Neural cell (in vitro differentiated cells): Measurements from ENCODE around the gene ZNF460. TPM values are rescaled to one million over a fixed set of nuclear protein-coding genes. Genes with fewer than 3 reads are reported as not detected.

Experiments used
- H2AFZ ChIP-seq: fragments of 200-600, 300-800 bp; sonication (generic), shearing (Covaris generic); 2 replicates; pipeline ENCODE4 v1.6.0; 2014; ENCODE audit warnings: low read depth, mild to moderate bottlenecking, antibody characterized with exemption, low read length, moderate library complexity
- H3F3A ChIP-seq: fragments of 200-600 bp; shearing (Covaris generic); 2 replicates; pipeline ENCODE4 v1.6.1; 2016; ENCODE audit warnings: mild to moderate bottlenecking, moderate library complexity, mixed read lengths, antibody characterized with exemption, low read length; ENCODE audit not compliant: insufficient read depth, poor library complexity, severe bottlenecking
- H3K27ac ChIP-seq: fragments of 200-600, 300-800 bp; sonication (generic), shearing (Covaris generic); 2 replicates; pipeline ENCODE4 v1.5.1; 2014; ENCODE audit warnings: mild to moderate bottlenecking, low read length, moderate library complexity
- H3K27me3 ChIP-seq: fragments of 300-800, 200-600 bp; sonication (generic), shearing (Covaris generic); 2 replicates; pipeline ENCODE4 v1.6.0; 2014; ENCODE audit warnings: mild to moderate bottlenecking, low read depth, low read length, moderate library complexity; ENCODE audit not compliant: insufficient read depth
- H3K36me3 ChIP-seq: fragments of 300-800, 200-600 bp; sonication (generic), shearing (Covaris generic); 2 replicates; pipeline ENCODE4 v1.5.1; 2014; ENCODE audit warnings: mild to moderate bottlenecking, antibody characterized with exemption, low read length, moderate library complexity; ENCODE audit not compliant: insufficient read depth
- H3K4me2 ChIP-seq: fragments of 300-800, 200-600 bp; sonication (generic), shearing (Covaris generic); 2 replicates; pipeline ENCODE4 v1.6.0; 2014; ENCODE audit warnings: mild to moderate bottlenecking, low read length
- H3K4me3 ChIP-seq: fragments of 300-800, 200-600 bp; sonication (generic), shearing (Covaris generic); 2 replicates; pipeline ENCODE4 v1.5.1; 2014; ENCODE audit warnings: mild to moderate bottlenecking, low read length, moderate library complexity
- H3K79me2 ChIP-seq: fragments of 200-600 bp; shearing (Covaris generic); replicated peaks from 2 replicates; pipeline ENCODE4 v1.6.0; 2014; ENCODE audit warnings: mild to moderate bottlenecking, low read length, moderate library complexity; ENCODE audit not compliant: insufficient read depth
- H3K9ac ChIP-seq: fragments of 300-800, 200-600 bp; sonication (generic), shearing (Covaris generic); 2 replicates; pipeline ENCODE4 v1.6.1; 2016; ENCODE audit warnings: mild to moderate bottlenecking, low read length, mixed read lengths
- H3K9me2 ChIP-seq: fragments of 200-600 bp; shearing (Covaris generic); 2 replicates; pipeline ENCODE4 v1.6.1; 2016; ENCODE audit warnings: mild to moderate bottlenecking, low read length, mixed read lengths; ENCODE audit not compliant: insufficient read depth
- H3K9me3 ChIP-seq: fragments of 200-600, 300-800 bp; sonication (generic), shearing (Covaris generic); 2 replicates; pipeline ENCODE4 v1.6.1; 2016; ENCODE audit warnings: mild to moderate bottlenecking, mixed run types, low read length, moderate library complexity, mixed read lengths
- H4K20me1 ChIP-seq: fragments of 200-600 bp; shearing (Covaris generic); 2 replicates; pipeline ENCODE4 v1.6.1; 2016; ENCODE audit warnings: mild to moderate bottlenecking, mixed run types; ENCODE audit not compliant: insufficient read depth
- CTCF ChIP-seq: fragments of 450-650 bp; IDR thresholded peaks from 2 replicates; pipeline ENCODE4 v1.5.1; 2014; ENCODE audit warnings: antibody characterized with exemption, mild to moderate bottlenecking, moderate library complexity; ENCODE audit not compliant: poor library complexity, severe bottlenecking
- EP300 ChIP-seq: fragments of 450-650 bp; conservative IDR thresholded peaks from 2 replicates; pipeline ENCODE4 v1.6.1; 2014; ENCODE audit warnings: antibody characterized with exemption, mild to moderate bottlenecking, moderate library complexity; ENCODE audit not compliant: poor library complexity, severe bottlenecking
- EZH2 ChIP-seq: fragments of 200-600, 300-800 bp; shearing (Covaris generic), sonication (generic); IDR thresholded peaks from 2 replicates; pipeline ENCODE4 v1.6.1; 2014; ENCODE audit warnings: antibody characterized with exemption, low read length, borderline replicate concordance, mild to moderate bottlenecking; ENCODE audit not compliant: insufficient read depth, poor library complexity, severe bottlenecking
- MXI1 ChIP-seq: fragments of 450-650 bp; conservative IDR thresholded peaks from 2 replicates; pipeline ENCODE4 v1.6.1; 2014; ENCODE audit warnings: antibody characterized with exemption, mild to moderate bottlenecking; ENCODE audit not compliant: poor library complexity, severe bottlenecking
- POLR2AphosphoS5 ChIP-seq: IDR thresholded peaks from 2 replicates; pipeline ENCODE4 v1.6.1; 2012
- RAD21 ChIP-seq: fragments of 450-650 bp; conservative IDR thresholded peaks from 2 replicates; pipeline ENCODE4 v1.6.1; 2014; ENCODE audit warnings: antibody characterized with exemption, mild to moderate bottlenecking, moderate library complexity
- REST ChIP-seq: IDR thresholded peaks from 2 replicates; pipeline ENCODE4 v1.6.1; 2012; ENCODE audit warnings: borderline replicate concordance
- SMC3 ChIP-seq: fragments of 450-650 bp; conservative IDR thresholded peaks from 2 replicates; pipeline ENCODE4 v1.6.1; 2014; ENCODE audit warnings: antibody characterized with exemption, mild to moderate bottlenecking, moderate library complexity; ENCODE audit not compliant: poor library complexity
- TAF1 ChIP-seq: IDR thresholded peaks from 2 replicates; pipeline ENCODE4 v1.6.1; 2012; ENCODE audit warnings: low read depth
- polyA plus RNA-seq: library from polyadenylated mRNA; depleted of rRNA; stranded (reverse); fragments of >200 nt; gene quantifications from 2 replicates; pipeline ENCODE4 v1.2.3, GENCODE V29; 2014

ZNF460 gene
- polyA plus RNA-seq, 1 donor from 2014 or later = 11.2 TPM

DNA sequence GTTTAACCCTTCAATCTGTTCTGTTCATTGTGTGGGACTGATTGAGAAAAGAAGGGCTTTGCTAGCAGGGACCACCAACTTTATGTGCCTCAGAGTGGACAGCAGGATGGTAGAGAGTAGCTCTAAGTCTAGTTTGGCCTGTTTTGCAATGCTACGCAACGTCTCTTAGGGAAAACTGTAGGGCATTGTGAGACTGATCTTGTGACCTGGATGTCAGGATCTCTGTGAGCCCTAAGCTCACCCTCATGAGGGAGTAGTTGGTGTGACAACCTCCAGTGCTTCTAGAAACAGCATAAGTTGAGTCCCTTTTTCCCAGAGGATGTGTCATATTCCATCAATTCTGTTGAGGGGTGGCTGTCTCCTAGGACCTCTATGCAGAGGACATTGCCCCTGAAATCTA is 30.5 kb downstream of the ZNF460 start:
- H3K4me3 ChIP-seq = no peak overlapping the region

GRCh38 chr19:57314146-57314545 is 33.9 kb downstream of the ZNF460 start:
- Histone ChIP-seq H3K79me2 (no peaks in the 10 kb centered on the region), H3K27me3 (no peaks in the 10 kb centered on the region)
- TF ChIP-seq RAD21 (no peak), EP300 (no peak), REST (no peak), CTCF (no peak), POLR2AphosphoS5 (no peak), EZH2 (no peak), TAF1 (no peak)

More for the DNA sequence above, 30.5 kb downstream of the ZNF460 start:
- Histone ChIP-seq H3K4me2 (no peak overlapping the region), H3K9ac (no peak overlapping the region), H3K79me2 (no peaks in the 10 kb centered on the region), H3K36me3 (no peaks in the 10 kb centered on the region), H4K20me1 (no peaks in the 10 kb centered on the region), H3K27me3 (no peaks in the 10 kb centered on the region), H3K9me2 (no peaks in the 10 kb centered on the region), H2AFZ (no peak overlapping the region), H3F3A (no peaks in the 10 kb centered on the region), H3K9me3 (no peaks in the 10 kb centered on the region), H3K27ac (no peak overlapping the region)
- TF ChIP-seq MXI1 = no peak
- TF ChIP-seq POLR2AphosphoS5 = no peak
- no peak for TF ChIP-seq TAF1
- no peak for TF ChIP-seq EP300
- no peak for TF ChIP-seq RAD21
- TF ChIP-seq EZH2 = no peak
- no peak for TF ChIP-seq REST
- TF ChIP-seq SMC3 = no peak
- TF ChIP-seq CTCF = no peak

More at GRCh38 chr19:57314146-57314545, 33.9 kb downstream of the ZNF460 start:
- no peak overlapping the region for H3K4me2 ChIP-seq
- H3K27ac ChIP-seq = no peak overlapping the region
- H3K36me3 ChIP-seq = no peaks in the 10 kb centered on the region
- H4K20me1 ChIP-seq = no peaks in the 10 kb centered on the region
- H3K9me2 ChIP-seq = no peaks in the 10 kb centered on the region
- no peak overlapping the region for H3K4me3 ChIP-seq
- no peaks in the 10 kb centered on the region for H3F3A ChIP-seq
- no peaks in the 10 kb centered on the region for H3K9me3 ChIP-seq
- H3K9ac ChIP-seq = no peak overlapping the region
- no peak overlapping the region for H2AFZ ChIP-seq
